B cell (primary cell): ENCODE results near the gene RAB9A. TPM values are rescaled to one million over a fixed set of nuclear protein-coding genes. Genes with fewer than 3 reads are reported as not detected.
A peak's percentile ranks its signal among the peaks of the same experiment; 100 is the strongest.

Experiments used
- ATAC-seq: fragments of 200-7000 bp; cut with Tn5 transposase; one replicate; pipeline ENCODE4 v1.10.0; 2021; ENCODE audit warnings: low read depth, mild to moderate bottlenecking, moderate number of reproducible peaks, moderate library complexity
- CTCF ChIA-PET: fragments of 350-600 bp; sonication (Branson Sonifier 250); formaldehyde crosslinking; loops from one replicate; lab custom pipeline; 2021; ENCODE audit warnings: antibody characterized with exemption, inconsistent platforms; lab: Charles Lee
- POLR2A ChIA-PET: fragments of 350-600 bp; sonication (Branson Sonifier 250); formaldehyde crosslinking; loops from one replicate; lab custom pipeline; 2021; ENCODE audit warnings: antibody characterized with exemption; lab: Charles Lee
- DNase-seq: peaks from one replicate; pipeline ENCODE4 v3.0.0; 2013
- H2AFZ ChIP-seq: 2 replicates; pipeline ENCODE4 v1.6.1; 2012; ENCODE audit warnings: mild to moderate bottlenecking, low read depth, low read length; ENCODE audit not compliant: insufficient read depth, poor library complexity, severe bottlenecking
- H3K27ac ChIP-seq, 2 donors: 1 replicate in 1 of 2; 2 replicates in 1 of 2; pipeline ENCODE4 v1.5.1; 2012 to 2013; ENCODE audit warnings: low read length in 2 of 2, mild to moderate bottlenecking in 2 of 2, moderate library complexity in 1 of 2
- H3K27me3 ChIP-seq, 4 experiments: fragments of 200-600 bp in 1 of 4; sonication (generic) in 1 of 4; replicated peaks in 1 of 4; 1 replicate in 2 of 4; 2 replicates in 2 of 4; pipeline versions ENCODE4 v1.6.1 to v1.7.0; 2013 to 2016; ENCODE audit warnings: low read length in 3 of 4, mild to moderate bottlenecking in 2 of 4, mixed read lengths in 1 of 4, moderate library complexity in 1 of 4; ENCODE audit not compliant: insufficient read depth in 4 of 4, control insufficient read depth in 3 of 4; ENCODE audit errors: control extremely low read depth in 1 of 4
- H3K36me3 ChIP-seq, 2 experiments: replicated peaks in 1 of 2; 1 replicate in 1 of 2; 2 replicates in 1 of 2; pipeline versions ENCODE4 v1.6.1 to v1.7.1; 2013; ENCODE audit warnings: low read length in 1 of 2; ENCODE audit not compliant: insufficient read depth in 2 of 2, control insufficient read depth in 1 of 2; ENCODE audit errors: control extremely low read depth in 1 of 2, extremely low read depth in 1 of 2
- H3K4me1 ChIP-seq, 2 donors: fragments of 200-600 bp in 1 of 2; sonication (generic) in 1 of 2; 1 replicate in 1 of 2; 2 replicates in 1 of 2; pipeline versions ENCODE4 v1.5.1 to v1.6.1; 2013 to 2017; ENCODE audit warnings: low read length in 2 of 2; ENCODE audit not compliant: control insufficient read depth in 2 of 2, insufficient read depth in 2 of 2
- H3K4me2 ChIP-seq: replicated peaks from 2 replicates; pipeline ENCODE3; 2012; ENCODE audit warnings: mild to moderate bottlenecking, low read depth, low read length; ENCODE audit not compliant: poor library complexity, severe bottlenecking
- H3K4me3 ChIP-seq, 5 experiments: fragments of 200-600 bp in 1 of 5; sonication (generic) in 1 of 5; 1 replicate in 3 of 5; 2 replicates in 2 of 5; pipeline versions ENCODE4 v1.5.1 to v1.7.0; 2011 to 2016; ENCODE audit warnings: low read length in 4 of 5, mild to moderate bottlenecking in 4 of 5, low read depth in 2 of 5, control low read depth in 1 of 5, moderate library complexity in 1 of 5; ENCODE audit not compliant: insufficient read depth in 1 of 5; ENCODE audit errors: control extremely low read depth in 1 of 5, extremely low read depth in 1 of 5
- H3K79me2 ChIP-seq: fragments of 200-600 bp; sonication (generic); one replicate; pipeline ENCODE4 v1.6.0; 2016; ENCODE audit warnings: low read length; ENCODE audit not compliant: control insufficient read depth, insufficient read depth
- H3K9ac ChIP-seq: fragments of 200-600 bp; sonication (generic); 2 replicates; pipeline ENCODE4 v1.6.1; 2017; ENCODE audit warnings: mild to moderate bottlenecking, low read length, moderate library complexity
- H3K9me3 ChIP-seq, 3 donors: one replicate each; pipeline versions ENCODE4 v1.6.1 to v1.7.1; 2013; ENCODE audit warnings: low read length in 2 of 3; ENCODE audit not compliant: control insufficient read depth in 2 of 3, insufficient read depth in 1 of 3; ENCODE audit errors: control extremely low read depth in 1 of 3
- H4K20me1 ChIP-seq: 2 replicates; pipeline ENCODE4 v1.6.0; 2012; ENCODE audit warnings: mild to moderate bottlenecking, low read length; ENCODE audit not compliant: insufficient read depth, control insufficient read depth, poor library complexity, severe bottlenecking
- H3K27ac Mint-ChIP-seq: one replicate; pipeline ENCODE4 v1.8.0; 2021; ENCODE audit warnings: mixed read lengths
- H3K27me3 Mint-ChIP-seq: one replicate; pipeline ENCODE4 v1.8.0; 2021; ENCODE audit warnings: mixed read lengths
- H3K4me1 Mint-ChIP-seq: one replicate; pipeline ENCODE4 v1.8.0; 2021; ENCODE audit warnings: mixed read lengths
- H3K4me3 Mint-ChIP-seq: one replicate; pipeline ENCODE4 v1.8.0; 2021; ENCODE audit warnings: mixed read lengths
- H3K9me3 Mint-ChIP-seq: one replicate; pipeline ENCODE4 v1.8.0; 2022; ENCODE audit warnings: mixed read lengths; ENCODE audit not compliant: insufficient read depth
- EZH2 ChIP-seq: IDR thresholded peaks from 2 replicates; pipeline ENCODE4 v1.6.1; 2012; ENCODE audit warnings: borderline replicate concordance, low read depth, mild to moderate bottlenecking, moderate library complexity, low read length; ENCODE audit not compliant: insufficient read depth, poor library complexity, severe bottlenecking
- WGBS: methylation state at CpG from one replicate; pipeline ENCODE4 v1.1.5; 2013; ENCODE audit warnings: missing lambda C conversion rate; ENCODE audit not compliant: insufficient coverage; 5-methylcytosine and 5-hydroxymethylcytosine counted together
- intact Hi-C: fragments of 100-400 bp; cut with micrococcal nuclease; formaldehyde crosslinking; loops from one replicate; pipeline ENCODE4 v1.10.0; 2022
- polyA plus RNA-seq: library from polyadenylated mRNA; depleted of rRNA; stranded (reverse); fragments of >200 nt; gene quantifications from 2 replicates; pipeline ENCODE4 v1.2.3, GENCODE V29; 2012
- total RNA-seq, 2 donors: library from RNA; stranded (reverse); fragments of 120-200 nt in 1 of 2; gene quantifications; 1 replicate in 1 of 2; 2 replicates in 1 of 2; pipeline versions ENCODE4 v1.2.3 to v1.2.4, GENCODE V29; 2013 to 2022
- TF ChIP-seq, protein P1 (sequence below): fragments of 200-600 bp; IDR thresholded peaks from one replicate; pipeline ENCODE4 v1.8.0; 2022; ENCODE audit warnings: antibody characterized with exemption, mild to moderate bottlenecking

Gene RAB9A
- total and polyA plus RNA-seq, 2 donors (not counting 1 experiment from before 2014, with no cell fraction given): 11.9 to 16.7 TPM

DNA sequence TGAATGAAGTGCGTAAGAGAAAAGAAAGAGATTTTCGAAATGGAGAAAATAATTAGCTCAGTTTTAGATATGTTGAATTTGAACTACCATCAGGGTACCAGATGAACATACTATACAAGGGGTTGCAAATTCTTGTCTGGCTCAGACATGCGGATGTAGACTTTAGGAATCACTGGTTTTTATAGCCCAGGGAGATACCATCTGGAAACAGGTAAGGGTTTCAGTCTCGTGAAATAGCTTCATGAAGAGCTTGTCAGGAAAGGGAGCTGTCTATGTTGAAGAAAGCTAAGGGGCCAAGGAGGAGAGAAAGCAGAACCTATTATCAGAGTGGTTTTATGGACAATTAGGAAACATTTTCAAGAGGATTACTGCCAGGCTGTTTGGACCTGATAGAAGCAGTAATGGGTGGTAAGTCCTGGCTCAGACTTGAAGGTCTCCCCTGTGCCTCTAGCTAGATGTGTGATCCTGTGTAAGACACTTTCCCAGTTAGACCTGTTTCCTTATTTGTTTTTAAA is 6.7 kb downstream of the RAB9A start:
- no peaks in the 10 kb centered on the region for H3K27me3 ChIP-seq
- ChIA-PET CTCF (interaction anchor here (0.8 kb wide), 1 partner anchor 36 kb away, joined by 3 read pairs; no protein-coding TSS in a partner anchor), POLR2A (no interaction called here)
- Mint-ChIP-seq H3K4me3 (no peak overlapping the region), H3K27me3 (no peaks in the 10 kb centered on the region), H3K9me3 (no peaks in the 10 kb centered on the region), H3K4me1 (peaks cover 77% of the 10 kb centered on the region), H3K27ac (no peak overlapping the region)
- no peaks in the 10 kb centered on the region for H3K36me3 ChIP-seq
- no peak overlapping the region for H3K4me2 ChIP-seq
- intact Hi-C loops: no loop called here
- 100% methylated on average over 2 of the region's 4 CpGs for WGBS
- no peak overlapping the region for H3K9ac ChIP-seq
- H3K79me2 ChIP-seq: peaks cover 67% of the 10 kb centered on the region
- H4K20me1 ChIP-seq: peaks cover 18% of the 10 kb centered on the region
- no peak overlapping the region for H3K4me3 ChIP-seq
- H2AFZ ChIP-seq: no peak overlapping the region
- DNase-seq (no peak), ATAC-seq (no peak)
- H3K9me3 ChIP-seq: no peaks in the 10 kb centered on the region
- no peak for TF ChIP-seq EZH2
- TF ChIP-seq, protein P1, sequence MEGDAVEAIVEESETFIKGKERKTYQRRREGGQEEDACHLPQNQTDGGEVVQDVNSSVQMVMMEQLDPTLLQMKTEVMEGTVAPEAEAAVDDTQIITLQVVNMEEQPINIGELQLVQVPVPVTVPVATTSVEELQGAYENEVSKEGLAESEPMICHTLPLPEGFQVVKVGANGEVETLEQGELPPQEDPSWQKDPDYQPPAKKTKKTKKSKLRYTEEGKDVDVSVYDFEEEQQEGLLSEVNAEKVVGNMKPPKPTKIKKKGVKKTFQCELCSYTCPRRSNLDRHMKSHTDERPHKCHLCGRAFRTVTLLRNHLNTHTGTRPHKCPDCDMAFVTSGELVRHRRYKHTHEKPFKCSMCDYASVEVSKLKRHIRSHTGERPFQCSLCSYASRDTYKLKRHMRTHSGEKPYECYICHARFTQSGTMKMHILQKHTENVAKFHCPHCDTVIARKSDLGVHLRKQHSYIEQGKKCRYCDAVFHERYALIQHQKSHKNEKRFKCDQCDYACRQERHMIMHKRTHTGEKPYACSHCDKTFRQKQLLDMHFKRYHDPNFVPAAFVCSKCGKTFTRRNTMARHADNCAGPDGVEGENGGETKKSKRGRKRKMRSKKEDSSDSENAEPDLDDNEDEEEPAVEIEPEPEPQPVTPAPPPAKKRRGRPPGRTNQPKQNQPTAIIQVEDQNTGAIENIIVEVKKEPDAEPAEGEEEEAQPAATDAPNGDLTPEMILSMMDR: no peak
- H3K4me1 ChIP-seq: peaks cover 67 to 90% of the 10 kb centered on the region in 2 donors
- no peak overlapping the region for H3K27ac ChIP-seq

DNA sequence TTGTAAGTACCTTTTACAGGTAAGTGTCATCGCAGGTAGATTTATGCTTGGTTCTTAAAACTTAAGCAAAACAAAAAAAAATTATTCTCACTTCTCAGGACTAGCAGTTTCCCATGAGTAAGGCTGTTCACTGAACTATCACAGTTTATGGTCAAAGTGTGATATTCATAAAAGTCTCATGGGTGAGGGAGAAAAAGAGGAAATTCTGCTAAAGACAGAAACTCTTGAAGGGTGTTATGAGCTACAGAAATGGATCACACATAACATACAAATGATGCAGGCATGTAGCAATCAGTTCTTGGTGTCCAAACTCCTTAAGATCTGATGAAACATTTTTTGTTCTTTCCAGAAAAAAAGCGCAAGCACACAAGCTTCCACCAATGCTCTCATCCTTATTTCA is 8.5 kb downstream of the RAB9A start:
- peak overlapping the region; percentile 62 for H3K4me2 ChIP-seq
- H3K4me1 ChIP-seq: peaks cover 66 to 85% of the 10 kb centered on the region in 2 donors
- H3K4me3 ChIP-seq: peak overlapping the region in 1 of 5 experiments; percentile 6
- H3K9ac ChIP-seq: peak overlapping the region; percentile 17
- peaks cover 82% of the 10 kb centered on the region for H3K4me1 Mint-ChIP-seq
- peaks cover 79% of the 10 kb centered on the region for H3K79me2 ChIP-seq
- no peak overlapping the region for H2AFZ ChIP-seq
- H3K4me3 Mint-ChIP-seq: peak overlapping the region; percentile 59
- CTCF ChIA-PET: interaction anchor here (0.6 to 2.1 kb wide), 6 partner anchors 9 to 751 kb away, joined by 3 to 14 read pairs (median 4); partner anchors contain the start of genes OFD1, RAB9A and TRAPPC2
- intact Hi-C loops: loop anchor here (1.0 kb wide), 1 partner anchor 8 kb away; the partner anchor contains the start of gene RAB9A
- WGBS: no CpG with 5 or more reads among the region's 2 CpGs
- no peaks in the 10 kb centered on the region for H3K36me3 ChIP-seq
- peak overlapping the region; percentile 2 for H3K27ac Mint-ChIP-seq
- POLR2A ChIA-PET: interaction anchor here (0.5 to 1.3 kb wide), 2 partner anchors 16 to 37 kb away, joined by 6 to 7 read pairs; partner anchors contain the start of genes OFD1 and TRAPPC2
- H3K27me3 Mint-ChIP-seq: no peaks in the 10 kb centered on the region
- H3K9me3 ChIP-seq: no peaks in the 10 kb centered on the region
- peaks cover 28% of the 10 kb centered on the region for H4K20me1 ChIP-seq
- peak overlapping the region; percentile 52 to 57 for H3K27ac ChIP-seq
- DNase-seq (peak; percentile 57), ATAC-seq (peak; percentile 65)
- TF ChIP-seq, protein P1: no peak
- no peak for TF ChIP-seq EZH2
- no peaks in the 10 kb centered on the region for H3K27me3 ChIP-seq
- no peaks in the 10 kb centered on the region for H3K9me3 Mint-ChIP-seq
